Measurements from ENCODE around the gene SYNPO2L.
A peak's percentile ranks its signal among the peaks of the same experiment; 100 is the strongest.
"Not testable (repeated sequence)": the region's sequence is repeated elsewhere in the genome, so short reads cannot be mapped to it uniquely, and the experiment has no call there.

The SYNPO2L gene

DNA sequence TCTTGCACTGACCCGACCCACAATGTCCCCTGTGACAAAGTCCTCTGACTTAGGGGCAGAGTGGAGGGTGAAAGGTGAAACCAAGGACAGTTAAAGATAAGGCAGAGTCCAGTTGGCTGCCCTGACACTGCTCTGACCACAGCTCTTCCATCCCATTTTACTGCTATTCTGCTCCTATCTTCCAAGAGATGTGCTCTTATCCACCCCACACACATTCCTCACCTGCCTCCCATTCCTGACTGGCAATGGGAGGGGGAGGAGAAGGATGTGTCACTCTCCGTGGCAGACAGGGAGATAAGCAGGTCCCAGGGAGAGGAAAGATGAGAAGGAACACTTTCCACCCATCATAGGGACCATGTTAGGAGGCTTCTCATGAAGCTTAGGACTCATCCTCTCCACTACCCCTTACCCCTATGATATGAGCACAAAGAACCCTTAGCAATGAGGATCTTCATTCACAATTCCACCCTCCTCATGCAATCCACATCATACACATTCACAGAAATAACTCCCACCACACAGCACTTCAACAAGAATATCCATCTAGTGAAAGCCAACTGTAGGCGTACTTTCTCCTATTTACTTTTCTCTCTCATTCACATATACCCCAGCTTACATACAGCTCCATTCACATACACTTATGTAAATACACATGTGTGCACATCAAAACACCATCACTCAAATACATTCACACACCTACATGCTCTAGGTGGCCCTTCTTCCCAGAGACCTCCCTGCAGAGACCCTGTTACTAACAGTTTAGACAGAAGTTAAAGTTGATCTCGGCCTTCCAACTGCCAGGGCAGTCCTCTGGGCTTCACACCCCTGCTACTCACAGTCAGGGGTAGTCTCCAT lies 6.6 kb downstream of the SYNPO2L start:
- DNase-seq: no peak

DNA sequence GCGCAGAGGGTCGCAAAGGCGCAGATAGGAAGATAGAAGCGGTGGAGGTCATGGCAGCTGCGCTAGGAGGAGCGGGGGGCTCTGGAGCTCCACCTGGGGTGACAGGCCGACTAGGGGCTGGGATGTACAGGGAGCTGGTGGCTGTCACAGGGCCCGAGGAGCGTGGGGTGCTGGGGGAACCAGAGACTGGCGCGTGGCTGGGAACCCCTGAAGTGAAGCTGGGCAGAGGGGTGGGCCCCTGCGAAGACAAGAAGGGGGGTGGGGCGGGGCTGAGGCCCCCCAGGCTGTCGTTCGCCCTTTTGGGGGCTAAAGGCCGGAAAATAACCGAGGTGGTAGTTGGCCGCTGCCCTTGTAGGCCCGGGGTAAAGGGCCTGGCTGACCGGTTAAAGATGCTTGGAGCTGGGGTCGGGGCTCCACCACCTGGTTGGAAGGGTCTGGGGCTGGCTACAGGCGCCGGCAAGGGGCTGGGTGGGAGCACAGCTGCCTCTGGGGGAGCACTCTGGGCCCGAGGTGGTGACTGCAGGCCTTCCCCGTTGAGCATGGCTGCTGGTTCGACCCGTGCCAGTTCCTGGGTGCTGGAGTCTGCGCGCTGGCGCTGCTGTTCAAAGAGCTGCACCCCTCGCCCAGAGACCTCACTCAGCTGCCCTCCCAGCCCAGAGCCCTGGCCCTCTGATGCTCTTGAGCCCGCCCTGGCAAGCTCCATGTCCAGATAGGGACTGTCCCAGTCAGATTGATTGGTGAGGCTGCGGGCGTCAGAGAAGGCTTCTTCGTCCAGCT lies 7.8 kb downstream of the SYNPO2L start:
- no peak for DNase-seq

DNA sequence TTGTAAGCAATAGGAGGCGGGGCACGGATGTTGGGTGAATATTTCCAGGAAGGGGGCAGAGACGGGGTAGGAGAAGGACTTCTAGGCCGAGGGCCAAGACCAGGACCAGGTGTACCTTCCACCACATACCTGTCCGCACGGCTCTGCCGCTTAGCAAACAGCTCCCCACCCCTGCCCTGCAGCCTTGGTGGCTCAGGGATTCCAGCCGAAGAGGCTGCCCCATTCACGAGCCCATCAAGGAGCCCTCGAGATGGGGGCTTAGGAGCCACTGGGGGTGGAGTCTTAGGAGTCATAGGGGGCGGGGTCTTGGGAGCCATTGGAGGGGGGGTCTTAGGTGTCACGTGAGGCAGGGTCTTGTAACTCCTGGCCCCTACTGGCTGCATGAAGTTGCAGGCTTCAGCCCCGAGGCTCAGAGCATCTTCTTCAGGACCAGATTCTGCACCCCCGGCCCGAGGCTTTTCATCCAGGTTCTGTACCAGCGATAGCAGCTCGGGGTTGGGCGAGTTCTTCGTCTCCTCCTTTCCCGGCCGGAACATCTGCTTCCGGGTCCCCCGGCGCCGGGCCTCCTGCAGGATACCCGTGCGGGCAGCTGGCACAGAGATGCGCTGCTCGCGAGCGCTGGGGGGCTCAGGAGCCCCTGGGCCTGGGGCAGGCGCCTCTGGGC lies 8.5 kb downstream of the SYNPO2L start:
- peak; percentile 79 for DNase-seq

DNA sequence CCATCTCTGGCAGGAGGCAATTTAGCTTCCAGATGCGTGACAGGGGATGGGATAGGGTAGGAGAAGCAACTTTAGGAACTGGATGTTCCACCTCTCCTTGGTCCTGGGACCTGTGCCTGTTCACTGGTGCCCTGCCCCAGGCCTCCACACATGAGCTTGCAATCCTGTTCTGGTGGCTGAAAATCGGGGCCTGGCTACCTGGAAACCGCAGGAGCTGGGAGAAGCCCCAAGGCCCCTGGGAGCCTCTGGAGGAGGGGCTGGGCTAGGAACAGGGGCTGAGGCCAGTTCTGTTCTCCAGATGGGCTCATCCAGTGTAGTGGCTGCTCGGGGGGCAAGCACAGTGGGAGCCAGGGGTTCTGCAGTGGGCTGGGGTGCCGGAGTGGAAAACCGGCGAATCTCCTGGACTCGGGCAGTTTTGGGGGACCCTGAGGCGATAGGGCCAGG lies 9.2 kb downstream of the SYNPO2L start:
- DNase-seq: no peak

DNA sequence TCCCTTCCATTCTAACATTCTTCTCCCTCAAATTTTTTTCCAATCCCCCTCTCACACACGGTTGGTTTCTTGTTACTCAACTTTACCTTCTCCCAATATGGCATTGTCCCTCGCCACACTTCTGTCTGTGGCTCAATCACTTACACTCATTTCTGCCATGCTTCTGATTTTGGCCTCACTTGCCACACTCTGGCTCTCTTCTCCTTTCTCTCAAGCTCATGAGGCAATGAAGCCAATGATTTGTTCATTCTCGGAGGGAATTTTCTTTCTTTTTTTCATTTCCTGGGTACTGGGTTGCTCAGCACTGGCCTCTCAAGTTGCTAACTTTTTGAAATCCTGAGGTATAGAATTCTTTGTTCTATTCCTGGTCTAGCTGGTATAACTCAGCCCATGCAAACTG lies 10.6 kb downstream of the SYNPO2L start:
- no peak for DNase-seq

DNA sequence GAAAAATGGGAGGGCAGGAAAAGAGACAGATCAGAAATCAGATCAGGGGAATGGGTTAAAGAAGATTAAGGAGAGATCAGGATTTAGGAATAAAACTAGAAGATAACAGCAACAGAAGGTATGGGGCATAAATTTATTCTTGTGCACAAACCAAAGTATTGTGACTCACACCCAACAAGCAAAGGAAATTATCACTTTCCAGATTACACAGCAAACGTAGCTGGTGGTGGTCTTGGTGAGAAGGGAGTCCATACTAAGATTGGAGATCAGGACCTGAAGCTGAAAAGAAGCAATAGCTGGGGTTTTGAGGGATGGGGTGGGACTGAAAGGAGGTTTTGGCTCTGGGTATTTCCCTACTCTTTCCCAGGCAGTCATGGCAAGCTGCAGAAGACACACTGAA lies 11.1 kb downstream of the SYNPO2L start:
- DNase-seq: no peak

DNA sequence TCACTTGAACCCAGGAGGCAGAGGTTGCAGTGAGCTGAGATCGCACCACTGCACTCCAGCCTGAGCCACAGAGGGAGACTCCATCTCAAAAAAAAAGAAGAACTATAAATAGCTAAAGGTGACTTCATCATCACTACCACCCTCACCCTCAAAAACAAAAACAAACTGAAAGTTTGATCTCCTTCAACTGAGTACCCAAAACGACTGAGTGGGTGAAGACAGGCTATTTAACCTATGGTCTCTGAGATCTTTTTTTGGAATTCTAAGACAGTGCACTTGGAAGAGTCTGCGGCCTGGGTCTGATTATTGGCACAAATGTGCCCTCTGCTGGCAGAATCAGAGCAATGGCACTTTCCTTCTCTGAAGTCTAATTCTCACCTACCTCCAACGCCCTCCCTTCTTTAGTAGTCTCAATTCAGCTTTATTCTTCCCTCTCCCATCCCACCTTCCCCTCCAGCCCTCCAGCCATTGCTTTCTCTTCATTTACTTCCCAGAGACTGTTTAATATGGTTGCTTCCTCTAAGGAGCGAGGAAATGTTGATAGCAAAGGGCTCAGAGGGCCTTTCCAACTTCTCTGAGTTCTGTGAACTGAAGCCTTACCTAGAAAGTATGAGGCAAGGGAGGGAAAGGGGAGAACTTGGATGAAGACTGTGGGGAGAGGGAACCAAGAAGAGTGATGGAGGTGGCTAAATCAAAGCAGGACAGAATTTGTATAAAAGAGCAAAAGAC lies 11.7 kb downstream of the SYNPO2L start:
- peak; percentile 62 for DNase-seq

DNA sequence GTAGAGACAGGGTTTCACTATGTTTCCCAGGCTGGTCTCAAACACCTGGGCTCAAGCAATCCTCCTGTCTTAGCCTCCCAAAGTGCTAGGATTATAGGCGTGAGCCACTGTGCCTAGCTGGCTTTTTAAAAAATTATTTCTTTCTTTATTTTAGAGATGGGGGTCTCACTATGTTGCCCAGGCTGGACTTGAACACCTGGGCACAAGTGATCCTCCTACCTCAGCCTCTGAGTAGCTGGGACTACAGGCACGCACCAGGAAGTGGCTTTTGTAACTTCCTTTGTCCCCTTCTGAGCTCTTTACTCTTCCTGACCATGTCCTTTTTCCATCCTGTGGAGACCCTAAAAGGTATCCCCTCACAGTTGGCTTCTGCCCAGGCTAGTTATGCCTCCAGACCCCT lies 12.5 kb downstream of the SYNPO2L start:
- no peak for DNase-seq

DNA sequence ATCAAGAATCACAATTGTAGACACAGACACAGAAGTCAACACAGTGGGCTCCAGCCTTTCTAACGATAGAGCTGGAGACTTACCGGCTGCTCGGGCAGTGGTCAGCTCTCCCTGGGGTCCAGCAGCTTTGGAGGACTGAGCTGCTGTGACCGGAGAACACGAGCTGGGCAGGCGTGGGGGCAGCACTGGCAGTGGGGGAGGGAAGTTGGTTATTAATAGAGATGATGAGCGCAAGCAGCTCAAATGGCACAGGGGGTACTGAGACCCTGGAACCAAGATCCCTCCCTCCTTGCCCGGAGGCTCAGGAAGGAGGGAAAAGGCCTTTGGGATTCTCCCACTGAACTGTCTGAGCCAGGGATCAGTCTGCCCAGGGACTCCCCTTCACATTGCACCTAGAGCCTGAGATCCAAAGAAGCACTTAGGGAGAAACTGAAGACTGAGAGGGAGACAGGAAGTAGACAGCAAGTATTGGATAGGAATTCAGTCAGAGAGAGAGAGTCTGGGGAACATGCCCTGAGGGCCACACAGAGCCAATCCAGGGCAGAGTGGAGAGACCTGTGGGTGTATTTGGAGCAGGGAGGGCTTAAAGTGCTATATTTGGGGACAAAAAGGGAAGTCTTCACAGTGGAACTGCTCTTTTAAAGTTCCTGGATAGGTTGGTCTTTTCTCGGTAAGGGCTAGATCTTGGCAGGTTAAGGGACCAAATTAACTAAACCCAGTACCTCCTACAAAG lies 14.3 kb downstream of the SYNPO2L start, which contains the start of gene MYOZ1:
TSS of gene MYOZ1 (minus strand) at position 147 of the 733 bp plus-strand sequence. CDS start 1,457 bp downstream, outside the sequence.
- no peak for DNase-seq

DNA sequence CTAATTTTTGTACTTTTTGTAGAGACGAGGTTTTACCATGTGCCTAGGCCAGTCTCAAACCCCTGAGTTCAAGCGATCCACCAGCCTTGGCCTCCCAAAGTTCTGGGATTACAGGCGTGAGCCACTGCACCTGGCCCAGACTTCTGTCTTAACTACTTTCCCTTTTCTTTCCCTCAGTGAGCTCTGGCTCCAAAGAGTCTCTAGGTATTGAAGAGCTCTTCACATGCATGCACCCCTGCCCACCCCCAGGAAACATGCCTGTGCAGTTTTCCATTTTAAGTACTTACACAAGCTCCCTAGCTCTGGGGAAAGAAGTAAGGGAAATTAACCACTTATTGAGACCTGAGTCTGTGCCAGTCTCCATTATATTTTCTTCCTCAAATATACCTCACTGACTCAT lies 16.5 kb downstream of the SYNPO2L start:
- no peak for DNase-seq

DNA sequence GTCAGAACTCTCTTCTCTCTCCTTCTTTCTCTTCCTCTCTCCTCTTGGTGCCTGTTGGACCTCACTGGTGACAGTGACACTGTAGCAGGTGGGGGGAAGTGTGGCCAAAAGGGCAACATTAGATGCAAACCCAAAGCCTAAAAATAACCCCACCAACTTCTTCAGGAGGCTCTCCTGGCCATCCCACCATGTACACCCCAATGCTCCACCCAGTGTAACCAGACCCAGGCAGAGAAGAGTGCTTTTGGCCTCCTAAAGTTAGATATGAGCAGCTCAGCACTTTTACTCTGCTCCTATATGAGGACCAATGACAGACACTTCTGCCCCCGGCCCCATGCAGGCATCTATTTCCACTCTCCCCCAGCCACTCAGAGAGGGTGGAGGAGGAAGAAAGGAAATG lies 20.0 kb downstream of the SYNPO2L start:
- no peak for DNase-seq

DNA sequence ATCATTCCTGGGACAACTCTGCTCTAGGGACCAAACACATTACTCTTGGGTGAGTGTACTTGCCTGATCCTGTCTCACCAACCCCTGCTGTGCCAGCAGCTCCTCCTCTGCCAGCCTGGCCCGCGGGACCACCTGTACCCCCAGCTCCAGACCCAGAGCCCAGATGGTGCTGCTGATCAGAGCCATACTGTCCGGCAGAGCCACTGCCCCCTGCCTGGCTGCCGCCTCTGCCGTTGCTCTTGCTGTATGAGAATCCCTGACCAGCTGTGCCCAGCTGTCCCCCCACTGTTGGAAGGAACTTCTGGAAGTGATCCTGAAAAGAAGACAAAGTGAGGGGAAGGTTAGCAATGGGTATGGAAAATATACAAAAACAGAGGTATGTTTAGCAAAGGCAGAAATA lies 21.4 kb downstream of the SYNPO2L start:
- no peak for DNase-seq

DNA sequence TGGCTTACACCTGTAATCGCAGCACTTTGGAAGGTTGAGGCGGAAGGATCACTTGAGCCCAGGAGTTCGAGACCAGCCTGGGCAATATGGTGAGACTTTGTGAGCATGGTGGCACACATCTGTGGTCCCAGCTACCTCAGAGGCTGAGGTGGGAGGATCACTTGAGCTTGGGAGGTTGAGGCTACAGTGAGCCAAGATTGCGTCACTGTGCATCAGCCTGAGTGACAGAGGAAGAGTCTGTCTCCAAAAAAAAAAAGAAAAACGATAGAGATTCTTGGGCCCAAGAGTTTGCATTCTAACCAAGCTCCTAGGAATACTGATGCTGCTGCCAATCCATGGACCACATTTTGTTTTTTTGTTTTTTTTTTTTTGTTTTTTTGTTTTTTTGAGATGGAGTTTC lies 26.7 kb downstream of the SYNPO2L start:
- no peak for DNase-seq

DNA sequence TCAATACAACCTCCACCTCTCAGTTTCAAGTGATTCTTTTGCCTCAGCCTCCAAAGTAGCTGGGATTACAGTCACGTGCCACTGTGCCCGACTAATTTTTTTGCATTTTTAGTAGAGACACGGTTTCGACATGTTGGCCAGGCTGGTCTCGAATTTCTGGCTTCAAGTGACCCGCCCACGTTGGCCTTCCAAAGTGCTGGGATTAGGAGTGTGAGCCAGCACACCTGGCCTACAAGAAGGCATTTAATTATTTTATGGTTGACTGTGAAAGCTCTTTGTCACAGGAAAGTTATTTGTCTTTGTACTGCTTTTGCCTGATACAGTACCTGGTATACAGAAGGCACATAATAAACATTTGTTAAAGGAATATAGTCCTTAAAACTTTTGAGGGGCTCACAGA lies 27.4 kb downstream of the SYNPO2L start:
- DNase-seq: no peak

DNA sequence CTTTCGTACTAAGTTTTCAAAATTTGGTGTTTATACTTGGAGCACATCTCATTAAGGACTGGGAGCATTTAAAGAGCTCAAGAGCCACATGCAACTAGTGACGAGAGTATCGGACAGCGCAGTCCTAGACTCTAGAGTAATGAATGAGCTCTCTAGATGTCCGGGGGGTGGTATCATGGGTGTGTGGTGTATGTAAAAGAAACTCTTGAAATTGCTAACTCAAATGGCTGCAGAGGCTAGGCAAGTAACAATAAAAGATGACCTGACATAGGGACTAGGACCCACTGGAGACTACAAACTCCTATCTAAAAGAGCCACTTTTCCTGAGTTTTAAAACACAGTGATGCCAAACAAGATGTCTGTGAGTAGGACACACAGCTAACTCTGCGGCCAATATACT lies 28.5 kb downstream of the SYNPO2L start:
- DNase-seq: no peak

DNA sequence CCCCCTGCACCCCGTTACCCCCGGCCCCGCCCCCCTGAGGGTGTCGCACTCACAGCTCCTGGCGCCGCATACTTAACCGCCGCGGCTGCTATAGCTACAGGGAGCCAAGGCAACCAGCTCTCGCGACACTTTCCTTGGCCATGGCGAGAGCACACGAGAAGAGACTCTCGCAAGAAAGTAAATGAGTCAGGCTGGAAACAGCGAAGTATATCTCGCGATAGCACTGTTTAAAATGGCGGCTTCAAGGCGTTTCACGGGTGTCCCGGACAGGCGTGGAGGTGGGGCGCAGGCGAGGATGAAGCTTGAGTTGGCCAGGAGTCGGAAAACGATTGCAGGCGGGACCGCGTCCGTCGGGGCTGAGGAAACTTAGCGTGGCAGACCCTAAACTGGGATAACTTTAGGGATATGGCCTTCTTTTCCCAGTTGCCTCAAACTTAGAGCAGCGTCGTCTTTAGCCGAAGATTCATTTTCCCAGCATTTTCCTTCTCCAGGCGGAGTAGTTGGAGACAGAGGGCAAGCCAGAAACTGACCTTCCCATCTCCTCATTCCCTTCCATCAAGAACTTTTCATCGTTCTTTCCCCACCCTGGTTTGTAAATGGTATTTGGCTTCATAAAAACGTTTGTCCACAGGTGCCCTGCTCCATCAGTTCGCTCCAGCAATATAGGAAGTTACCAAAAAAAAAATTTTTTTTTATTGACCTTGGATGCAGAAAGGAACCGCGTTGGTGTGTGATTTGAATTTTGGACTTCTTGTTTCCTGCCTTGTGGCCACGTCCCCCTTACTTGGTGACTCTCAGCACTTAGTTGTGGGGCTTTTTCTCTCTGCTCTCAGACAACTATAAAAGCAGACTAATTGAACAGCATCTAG lies 29.7 kb downstream of the SYNPO2L start:
- peak; percentile 96 for DNase-seq

DNA sequence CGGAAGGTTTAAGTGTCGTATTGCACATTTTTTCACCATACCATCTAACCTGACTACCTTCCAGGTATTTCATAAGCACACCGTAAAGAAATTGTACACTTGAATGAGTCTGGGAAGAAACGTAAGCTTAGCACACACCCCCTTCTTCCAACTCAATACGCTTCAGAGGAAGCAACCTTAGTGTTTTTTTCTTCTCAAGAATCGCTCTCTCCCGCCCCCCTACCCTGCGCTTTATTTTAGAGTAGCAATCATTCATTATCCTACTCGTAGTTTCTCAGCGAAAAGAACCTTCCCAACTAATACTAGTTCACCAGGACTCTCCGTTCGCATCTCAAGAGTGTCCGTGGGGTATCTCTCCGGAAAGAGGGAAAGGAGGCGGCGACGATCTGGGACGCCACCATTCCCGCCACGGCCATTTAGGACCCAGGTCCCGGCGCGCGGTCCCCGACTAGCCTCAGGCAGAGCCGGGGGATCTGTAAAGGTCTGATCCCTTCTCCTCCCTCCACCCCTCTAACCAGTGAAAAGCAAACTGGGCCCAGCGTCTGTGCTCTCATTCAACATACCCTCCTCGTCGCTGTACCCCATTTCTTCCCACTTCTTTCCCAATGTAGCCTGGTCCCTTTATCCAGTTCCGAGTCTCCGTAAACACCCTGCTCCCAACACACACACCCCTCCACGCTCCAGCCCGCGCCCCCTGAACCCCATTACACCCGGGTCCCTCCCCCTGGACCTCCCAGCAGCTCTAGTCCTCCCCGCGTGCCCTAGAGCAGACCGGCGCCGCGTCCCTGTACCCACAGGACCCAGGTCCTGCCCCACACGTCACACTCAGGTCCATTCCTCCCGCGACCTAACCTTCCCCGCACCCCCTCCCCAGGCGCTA lies 30.6 kb downstream of the SYNPO2L start:
- no peak for DNase-seq

DNA sequence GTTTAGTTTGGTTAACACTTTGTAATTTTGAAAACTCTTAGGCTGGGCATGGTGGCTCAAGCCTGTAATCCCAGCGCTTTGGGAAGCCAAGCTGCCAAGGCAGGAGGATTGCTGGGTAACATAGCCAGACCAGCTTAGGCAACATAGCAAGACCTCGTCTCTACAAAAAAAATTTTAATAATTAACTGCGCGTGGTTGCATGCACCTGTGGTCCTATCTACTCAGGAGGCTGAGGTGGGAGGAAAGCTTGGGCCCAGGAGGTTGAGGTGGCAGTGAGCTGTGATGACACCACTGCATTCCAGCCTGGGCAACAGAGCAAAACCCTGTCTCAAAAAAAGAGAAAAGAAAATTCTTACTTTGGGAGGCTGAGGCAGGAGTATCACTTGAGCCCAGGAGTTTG lies 32.8 kb downstream of the SYNPO2L start:
- DNase-seq: no peak

DNA sequence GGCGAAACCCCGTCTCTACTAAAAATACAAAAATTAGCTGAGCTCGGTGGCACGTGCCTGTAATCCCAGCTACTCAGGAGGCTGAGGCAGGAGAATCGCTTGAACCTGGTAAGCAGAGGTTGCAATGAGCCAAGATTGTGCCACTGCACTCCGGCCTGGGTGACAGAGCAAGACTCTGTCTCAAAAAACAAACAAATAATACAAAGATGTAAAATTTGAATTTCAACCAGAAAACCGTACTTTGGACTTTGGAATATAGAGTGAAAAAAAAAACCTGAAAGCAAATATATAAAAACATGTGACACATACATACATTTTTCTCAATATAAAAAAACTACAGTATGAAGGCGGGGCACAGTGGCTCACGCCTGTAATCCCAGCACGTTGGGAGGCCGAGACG lies 34.9 kb downstream of the SYNPO2L start:
- DNase-seq: not testable (repeated sequence)

DNA sequence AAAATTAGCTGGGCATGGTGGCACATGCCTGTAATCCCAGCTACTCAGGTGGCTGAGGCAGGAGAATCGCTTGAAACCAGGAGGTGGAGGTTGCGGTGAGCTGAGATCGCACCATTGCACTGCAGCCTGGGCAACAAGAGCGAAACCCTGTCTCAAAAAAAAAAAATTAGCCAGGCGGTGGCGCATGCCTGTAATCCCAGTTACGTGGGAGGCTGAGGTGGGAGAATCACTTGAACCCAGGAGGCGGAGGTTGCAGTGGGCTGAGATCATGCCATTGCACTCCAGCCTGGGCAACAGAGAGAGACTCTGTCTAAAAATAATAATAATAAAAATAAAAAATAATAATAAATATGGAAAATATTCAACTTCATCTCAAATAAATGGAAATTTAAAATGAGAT lies 38.7 kb downstream of the SYNPO2L start:
- DNase-seq: not testable (repeated sequence)
